Nephron (organoid): ENCODE data around the gene FAM118A.
"Not testable (repeated sequence)": the region's sequence is repeated elsewhere in the genome, so short reads cannot be mapped to it uniquely, and the experiment has no call there.

Source experiments
- H3K27ac Mint-ChIP-seq, 3 experiments: 2 replicates each; pipeline ENCODE4 v1.8.0; 2020; ENCODE audit warnings: mixed read lengths in 3 of 3, mild to moderate bottlenecking in 2 of 3, moderate library complexity in 1 of 3
- H3K27me3 Mint-ChIP-seq: 2 replicates; pipeline ENCODE4 v1.8.0; 2021; ENCODE audit warnings: low read depth, mild to moderate bottlenecking, moderate library complexity, mixed read lengths
- H3K36me3 Mint-ChIP-seq: 2 replicates; pipeline ENCODE4 v1.8.0; 2020; ENCODE audit warnings: low read depth, mixed read lengths
- H3K4me1 Mint-ChIP-seq: 2 replicates; pipeline ENCODE4 v1.8.0; 2020; ENCODE audit warnings: mixed read lengths
- H3K4me3 Mint-ChIP-seq, 3 experiments: 2 replicates each; pipeline ENCODE4 v1.8.0; 2020; ENCODE audit warnings: mild to moderate bottlenecking in 3 of 3, mixed read lengths in 3 of 3, moderate library complexity in 2 of 3
- H3K9me3 Mint-ChIP-seq: 2 replicates; pipeline ENCODE4 v1.8.0; 2020; ENCODE audit warnings: mixed read lengths
- CTCF ChIP-seq, 3 experiments: fragments of 200-600 bp; sonication (generic); IDR thresholded peaks; one replicate each; pipeline ENCODE4 v1.5.0; 2021; ENCODE audit warnings: antibody characterized with exemption in 3 of 3; ENCODE audit not compliant: unreplicated experiment in 3 of 3

FAM118A gene

GRCh38 chr22:45320357-45320976, 10.7 kb downstream of the FAM118A start:
- no peaks in the 10 kb centered on the region for H3K27me3 Mint-ChIP-seq
- peaks cover 18% of the 10 kb centered on the region for H3K36me3 Mint-ChIP-seq
- no peak for TF ChIP-seq CTCF (IDR thresholded peaks at IDR 0.05; ENCODE audit: unreplicated experiment in 3 of 3)
- no peaks in the 10 kb centered on the region for H3K9me3 Mint-ChIP-seq
- H3K4me3 Mint-ChIP-seq, result no peak overlapping the region
- H3K27ac Mint-ChIP-seq, result peak overlapping the region in 2 of 3 experiments; percentile 57 to 92
- peaks cover 35% of the 10 kb centered on the region for H3K4me1 Mint-ChIP-seq

- peaks cover 24% of the 10 kb centered on the region for H3K36me3 Mint-ChIP-seq
- no peaks in the 10 kb centered on the region for H3K9me3 Mint-ChIP-seq
- peaks cover 29% of the 10 kb centered on the region for H3K4me1 Mint-ChIP-seq
- no peak overlapping the region for H3K4me3 Mint-ChIP-seq
- H3K27me3 Mint-ChIP-seq, result no peaks in the 10 kb centered on the region
- TF ChIP-seq CTCF (IDR thresholded peaks at IDR 0.05; ENCODE audit: unreplicated experiment in 3 of 3), result no peak
- H3K27ac Mint-ChIP-seq, result no peak overlapping the region
Observed at GRCh38 chr22:45321827-45322226, 12.1 kb downstream of the FAM118A start.

GRCh38 chr22:45322873-45323525, 13.3 kb downstream of the FAM118A start:
- TF ChIP-seq CTCF (IDR thresholded peaks at IDR 0.05; ENCODE audit: unreplicated experiment in 3 of 3), result no peak
- Mint-ChIP-seq H3K36me3 (peaks cover 30% of the 10 kb centered on the region), H3K4me3 (no peak overlapping the region), H3K4me1 (peaks cover 22% of the 10 kb centered on the region), H3K27me3 (no peaks in the 10 kb centered on the region), H3K27ac (peak overlapping the region in 1 of 3 experiments; percentile 31), H3K9me3 (no peaks in the 10 kb centered on the region)

- Mint-ChIP-seq H3K27ac (no peak overlapping the region), H3K4me1 (peaks cover 15% of the 10 kb centered on the region), H3K4me3 (no peak overlapping the region), H3K36me3 (peaks cover 31% of the 10 kb centered on the region), H3K27me3 (no peaks in the 10 kb centered on the region), H3K9me3 (no peaks in the 10 kb centered on the region)
- TF ChIP-seq CTCF (IDR thresholded peaks at IDR 0.05; ENCODE audit: unreplicated experiment in 3 of 3), result no peak
Observed at GRCh38 chr22:45323695-45324094, 14.0 kb downstream of the FAM118A start.

GRCh38 chr22:45324311-45324711, 14.6 kb downstream of the FAM118A start:
- no peak overlapping the region for H3K4me3 Mint-ChIP-seq
- H3K9me3 Mint-ChIP-seq, result no peaks in the 10 kb centered on the region
- H3K27ac Mint-ChIP-seq, result no peak overlapping the region
- H3K4me1 Mint-ChIP-seq, result peaks cover 10% of the 10 kb centered on the region
- H3K36me3 Mint-ChIP-seq, result peaks cover 37% of the 10 kb centered on the region
- no peak for TF ChIP-seq CTCF (IDR thresholded peaks at IDR 0.05; ENCODE audit: unreplicated experiment in 3 of 3)
- no peaks in the 10 kb centered on the region for H3K27me3 Mint-ChIP-seq

GRCh38 chr22:45328261-45328660, 18.5 kb downstream of the FAM118A start:
- not testable (repeated sequence) for H3K4me1 Mint-ChIP-seq, H3K4me3 Mint-ChIP-seq, H3K9me3 Mint-ChIP-seq, H3K27ac Mint-ChIP-seq, H3K27me3 Mint-ChIP-seq
- H3K36me3 Mint-ChIP-seq, result peaks cover 64% of the 10 kb centered on the region
